HUDEP-2 (cell line): ENCODE results near the gene RNPEPL1.

Experiments
- DNase-seq, 76 experiments: peaks; one replicate each; lab custom pipeline; 2025; ENCODE audit not compliant: unreplicated experiment in 76 of 76; lab: John Stamatoyannopoulos, UW

The RNPEPL1 gene

DNA sequence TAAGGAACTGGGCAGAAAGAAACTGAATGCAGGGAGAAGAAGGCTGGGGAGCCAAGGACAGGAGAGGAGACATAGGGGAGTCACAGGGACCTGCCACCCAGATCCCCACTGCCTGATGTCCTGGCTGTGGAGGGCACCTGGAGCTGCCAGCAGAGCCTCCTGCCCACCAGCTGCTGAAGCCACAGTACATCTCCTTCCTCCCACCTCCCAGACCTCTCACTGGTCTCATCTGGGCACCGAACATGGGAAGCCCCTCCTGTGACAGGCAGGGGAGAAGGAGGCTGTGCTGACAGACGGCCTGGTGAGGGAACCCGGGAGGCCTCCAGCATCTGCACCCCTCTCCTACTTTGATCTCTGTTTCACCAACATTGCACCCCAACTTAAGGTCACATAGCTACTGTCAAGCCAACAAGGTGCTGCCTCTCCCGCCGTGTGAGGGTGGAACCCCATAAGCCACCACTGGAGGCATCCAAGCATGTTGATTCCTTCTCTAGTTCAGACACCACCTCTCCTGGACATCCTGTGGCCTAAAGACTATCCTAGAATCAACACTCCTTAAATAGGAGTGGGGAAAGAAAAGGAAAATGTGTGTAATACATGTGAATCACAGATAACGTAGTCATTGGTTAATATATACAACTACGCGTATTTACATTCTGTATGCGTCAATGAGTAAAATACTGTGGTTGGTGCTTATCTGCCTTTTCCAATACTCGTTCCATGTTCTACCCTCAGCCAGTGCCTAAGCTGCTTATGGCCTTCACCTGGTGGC lies 3.5 kb upstream of the RNPEPL1 start:
- DNase-seq, result peak in 17 of 76 experiments; percentile 2 to 37 (median 25)

- DNase-seq, result peak in 75 of 76 experiments; percentile 35 to 96 (median 90)
These were observed 2.7 kb upstream of the RNPEPL1 start for GRCh38 chr2:240565333-240566202.

GRCh38 chr2:240566203-240567136 lies 1.8 kb upstream of the RNPEPL1 start:
- DNase-seq, result peak in 74 of 76 experiments; percentile 45 to 95 (median 89)

- DNase-seq, result peak in 3 of 76 experiments; percentile 40 to 58 (median 42)
These were observed 980 bp upstream of the RNPEPL1 start for GRCh38 chr2:240567137-240567871.

DNA sequence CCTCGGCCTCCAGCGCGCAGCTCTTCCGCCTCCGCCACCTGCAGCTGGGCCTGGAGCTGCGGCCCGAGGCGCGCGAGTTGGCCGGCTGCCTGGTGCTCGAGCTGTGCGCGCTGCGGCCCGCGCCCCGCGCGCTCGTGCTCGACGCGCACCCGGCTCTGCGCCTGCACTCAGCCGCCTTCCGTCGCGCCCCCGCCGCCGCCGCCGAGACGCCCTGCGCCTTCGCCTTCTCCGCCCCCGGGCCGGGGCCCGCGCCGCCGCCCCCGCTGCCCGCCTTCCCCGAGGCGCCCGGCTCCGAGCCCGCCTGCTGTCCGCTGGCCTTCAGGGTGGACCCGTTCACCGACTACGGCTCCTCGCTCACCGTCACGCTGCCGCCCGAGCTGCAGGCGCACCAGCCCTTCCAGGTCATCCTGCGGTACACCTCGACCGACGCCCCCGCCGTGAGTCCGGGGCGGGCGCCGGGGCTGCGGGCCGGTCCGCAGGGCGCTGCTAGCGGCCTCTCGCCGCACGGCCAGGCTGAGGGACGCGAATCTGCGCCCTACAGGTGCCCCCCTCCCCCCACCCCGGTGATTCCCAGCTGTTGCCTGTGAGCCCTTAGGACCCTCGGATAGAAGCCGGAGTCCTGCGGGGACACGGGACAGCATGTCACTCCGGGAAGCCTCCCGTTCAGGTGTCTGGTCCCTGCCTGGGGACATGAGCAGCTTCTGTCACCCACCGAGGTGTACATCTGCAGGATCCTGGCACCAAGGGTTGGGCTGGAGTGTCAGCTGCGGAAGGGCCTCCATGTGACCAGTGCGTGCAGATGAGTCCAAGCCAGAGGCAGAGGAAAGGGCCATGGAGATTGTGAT lies 616 bp downstream of the RNPEPL1 start:
- DNase-seq, result peak in 43 of 76 experiments; percentile 18 to 62 (median 40)

DNA sequence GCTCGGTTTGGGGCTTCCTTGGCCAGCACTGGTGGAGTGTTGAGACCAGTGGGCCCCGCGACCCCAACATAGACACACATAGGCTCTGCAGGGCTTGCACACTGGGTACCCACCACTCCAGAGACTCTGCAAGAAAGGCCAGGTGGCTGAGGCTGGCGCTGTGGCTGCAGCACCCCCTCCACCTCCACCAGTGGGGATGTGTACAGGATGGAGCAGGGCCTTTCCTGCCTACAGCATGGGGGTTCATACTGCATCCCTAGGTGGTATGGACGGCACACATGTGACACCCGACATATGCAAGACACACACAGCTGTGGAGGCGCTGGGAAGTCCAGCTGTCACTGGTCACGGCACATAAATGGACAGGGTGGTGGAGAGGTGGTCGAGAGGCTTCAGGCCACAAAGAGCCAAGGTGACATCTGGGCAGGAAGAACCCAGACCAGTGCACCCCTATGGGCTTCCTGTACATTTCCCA lies 1.3 kb downstream of the RNPEPL1 start:
- no peak for DNase-seq

- DNase-seq, result no peak
These were observed 1.8 kb downstream of the RNPEPL1 start for GRCh38 chr2:240569998-240570530.

- no peak for DNase-seq
These were observed 2.4 kb downstream of the RNPEPL1 start for GRCh38 chr2:240570531-240571313.

- DNase-seq, result no peak
These were observed 3.2 kb downstream of the RNPEPL1 start for GRCh38 chr2:240571314-240571973.

- DNase-seq, result no peak
These were observed 4.1 kb downstream of the RNPEPL1 start for GRCh38 chr2:240572141-240573031.

DNA sequence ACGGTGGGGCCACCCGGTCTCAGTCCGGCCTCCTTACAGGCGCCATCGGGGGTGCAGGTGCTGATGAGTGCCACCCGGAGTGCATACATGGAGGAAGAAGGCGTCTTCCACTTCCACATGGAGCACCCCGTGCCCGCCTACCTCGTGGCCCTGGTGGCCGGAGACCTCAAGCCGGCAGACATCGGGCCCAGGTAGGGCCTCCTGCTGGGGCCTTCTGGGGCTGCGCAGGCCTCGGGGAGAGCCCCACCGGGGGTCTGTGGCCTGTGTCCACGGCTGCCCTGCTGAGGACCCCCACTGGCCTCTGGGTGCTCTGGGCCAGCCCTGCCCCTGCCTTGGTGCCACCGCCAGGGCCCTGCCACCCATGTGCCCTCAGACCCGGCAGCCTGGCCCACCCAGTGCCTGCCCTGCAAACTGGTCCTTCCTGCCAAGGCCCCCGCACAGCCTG lies 4.8 kb downstream of the RNPEPL1 start:
- DNase-seq, result no peak

DNA sequence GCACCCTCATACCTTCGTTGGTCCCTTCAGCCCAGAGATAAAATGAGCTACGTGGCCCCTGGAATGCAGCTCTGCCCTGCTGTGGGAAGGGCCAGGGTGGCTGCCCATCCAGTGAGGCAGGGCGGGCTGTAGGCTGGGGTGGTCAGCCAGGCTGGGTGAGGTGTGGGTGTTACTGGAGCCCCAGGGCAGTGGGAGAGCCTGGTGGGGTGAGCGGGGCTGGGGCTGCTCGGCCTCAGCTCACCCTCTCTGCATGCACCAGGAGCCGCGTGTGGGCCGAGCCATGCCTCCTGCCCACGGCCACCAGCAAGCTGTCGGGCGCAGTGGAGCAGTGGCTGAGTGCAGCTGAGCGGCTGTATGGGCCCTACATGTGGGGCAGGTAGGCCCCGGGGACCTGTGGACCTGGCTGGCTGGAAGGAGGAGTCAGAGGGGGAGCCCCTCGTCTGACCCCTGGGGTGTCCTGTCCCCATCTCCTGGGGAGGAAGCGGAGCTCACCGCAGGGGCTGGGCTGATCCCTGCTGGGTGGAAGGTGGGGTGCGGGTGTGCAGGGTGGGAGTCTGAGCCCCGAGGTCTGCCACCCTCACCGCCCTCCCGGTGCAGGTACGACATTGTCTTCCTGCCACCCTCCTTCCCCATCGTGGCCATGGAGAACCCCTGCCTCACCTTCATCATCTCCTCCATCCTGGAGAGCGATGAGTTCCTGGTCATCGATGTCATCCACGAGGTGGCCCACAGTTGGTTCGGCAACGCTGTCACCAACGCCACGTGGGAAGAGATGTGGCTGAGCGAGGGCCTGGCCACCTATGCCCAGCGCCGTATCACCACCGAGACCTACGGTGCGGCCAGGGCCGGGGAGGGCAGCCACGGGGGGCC lies 5.5 kb downstream of the RNPEPL1 start:
- no peak for DNase-seq

GRCh38 chr2:240574386-240575100 lies 6.3 kb downstream of the RNPEPL1 start:
- no peak for DNase-seq

DNA sequence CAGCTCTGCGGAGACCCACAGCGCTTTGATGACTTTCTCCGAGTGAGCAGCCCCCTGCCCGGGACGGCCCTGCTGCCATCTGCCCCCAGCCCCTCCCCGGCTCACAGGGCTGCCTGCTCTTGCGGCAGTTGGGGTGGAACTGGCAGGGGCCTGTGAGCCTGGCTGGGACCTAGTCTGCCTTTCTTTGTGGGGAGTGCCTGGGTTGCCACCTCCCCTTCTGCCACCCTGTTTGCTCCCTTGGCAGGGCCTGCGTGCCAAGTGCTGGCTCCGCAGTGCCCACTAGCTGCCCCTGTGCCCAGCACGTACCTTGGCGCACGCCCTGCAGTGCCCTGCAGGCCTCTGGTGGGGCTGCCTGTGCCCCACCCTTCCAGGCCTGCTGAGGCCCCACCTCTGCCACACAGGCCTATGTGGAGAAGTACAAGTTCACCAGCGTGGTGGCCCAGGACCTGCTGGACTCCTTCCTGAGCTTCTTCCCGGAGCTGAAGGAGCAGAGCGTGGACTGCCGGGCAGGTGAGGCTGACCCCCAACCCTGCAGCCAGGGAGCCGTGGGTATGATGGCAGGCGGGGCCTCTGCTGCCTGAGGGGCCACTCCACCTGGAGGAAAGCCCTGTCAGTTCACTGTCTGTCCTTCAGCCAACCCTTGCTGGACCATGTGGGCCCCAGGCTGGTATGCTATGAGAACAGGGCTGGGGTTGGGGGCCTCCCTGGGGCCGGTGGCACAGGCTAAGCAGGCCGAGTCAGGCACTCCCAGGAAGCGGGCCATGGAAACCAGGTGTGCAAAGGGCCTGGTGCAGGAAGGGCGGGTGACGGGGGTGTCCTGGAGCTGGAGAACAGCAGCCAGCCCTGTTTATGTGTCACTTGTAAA lies 7.0 kb downstream of the RNPEPL1 start:
- no peak for DNase-seq
